ENCODE results near the gene PLXNA4. TPM values are rescaled to one million over a fixed set of nuclear protein-coding genes. Genes with fewer than 3 reads are reported as not detected.

Gene PLXNA4
- total and polyA plus RNA-seq, 9 of the 15 experiments (the other 6 are each of a cell fraction or from before 2014, with no cell fraction given) = under 0.01 to 0.09 TPM; not detected in 7

- TF ChIP-seq ZNF318 (IDR thresholded peaks at IDR 0.05; ENCODE audit: borderline replicate concordance in 1 of 2, low read depth in 1 of 2) = no peak
- TF ChIP-seq HIVEP1 (CRISPR knock-in tag; IDR thresholded peaks at IDR 0.05) = no peak
- no peak for TF ChIP-seq ZNF280A (IDR thresholded peaks at IDR 0.05; ENCODE audit: low read depth, partially characterized antibody)
- no peak for TF ChIP-seq MEF2A (IDR thresholded peaks at IDR 0.05; ENCODE audit: control insufficient read depth, low read depth, low read length)
- TF ChIP-seq AFF4 (CRISPR knock-in tag; IDR thresholded peaks at IDR 0.05) = no peak
Observed at GRCh38 chr7:132511921-132512320, 64.3 kb downstream of the PLXNA4 start (continued).
